GM12872 (cell line): Measurements from ENCODE around the gene ARHGEF38.

Experiments
- TF ChIP-seq, protein P1 (sequence below): IDR thresholded peaks from 3 replicates; pipeline ENCODE4 v1.5.1; 2011; ENCODE audit warnings: low read depth, mild to moderate bottlenecking, low read length, moderate library complexity; ENCODE audit not compliant: insufficient read depth

The ARHGEF38 gene

DNA sequence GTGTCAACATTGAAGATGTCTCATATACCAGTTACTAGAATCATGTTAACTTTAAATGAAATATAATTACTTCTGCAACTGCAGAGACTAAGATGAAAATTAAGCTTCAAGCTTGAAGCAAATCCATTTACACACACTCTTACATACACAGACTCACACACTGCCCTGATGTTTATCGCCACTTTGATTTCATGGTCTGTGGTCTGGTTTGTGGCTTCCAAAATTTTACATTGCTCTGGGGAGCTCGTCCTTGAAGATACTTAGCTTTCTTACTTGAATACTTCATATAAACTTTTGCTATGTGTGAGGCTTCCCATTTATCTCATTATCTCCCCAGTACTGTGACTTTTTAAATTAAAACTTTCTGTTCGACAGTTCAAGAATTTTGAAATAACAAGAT is 35.8 kb downstream of the ARHGEF38 start:
- TF ChIP-seq, protein P1, sequence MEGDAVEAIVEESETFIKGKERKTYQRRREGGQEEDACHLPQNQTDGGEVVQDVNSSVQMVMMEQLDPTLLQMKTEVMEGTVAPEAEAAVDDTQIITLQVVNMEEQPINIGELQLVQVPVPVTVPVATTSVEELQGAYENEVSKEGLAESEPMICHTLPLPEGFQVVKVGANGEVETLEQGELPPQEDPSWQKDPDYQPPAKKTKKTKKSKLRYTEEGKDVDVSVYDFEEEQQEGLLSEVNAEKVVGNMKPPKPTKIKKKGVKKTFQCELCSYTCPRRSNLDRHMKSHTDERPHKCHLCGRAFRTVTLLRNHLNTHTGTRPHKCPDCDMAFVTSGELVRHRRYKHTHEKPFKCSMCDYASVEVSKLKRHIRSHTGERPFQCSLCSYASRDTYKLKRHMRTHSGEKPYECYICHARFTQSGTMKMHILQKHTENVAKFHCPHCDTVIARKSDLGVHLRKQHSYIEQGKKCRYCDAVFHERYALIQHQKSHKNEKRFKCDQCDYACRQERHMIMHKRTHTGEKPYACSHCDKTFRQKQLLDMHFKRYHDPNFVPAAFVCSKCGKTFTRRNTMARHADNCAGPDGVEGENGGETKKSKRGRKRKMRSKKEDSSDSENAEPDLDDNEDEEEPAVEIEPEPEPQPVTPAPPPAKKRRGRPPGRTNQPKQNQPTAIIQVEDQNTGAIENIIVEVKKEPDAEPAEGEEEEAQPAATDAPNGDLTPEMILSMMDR, result no peak

DNA sequence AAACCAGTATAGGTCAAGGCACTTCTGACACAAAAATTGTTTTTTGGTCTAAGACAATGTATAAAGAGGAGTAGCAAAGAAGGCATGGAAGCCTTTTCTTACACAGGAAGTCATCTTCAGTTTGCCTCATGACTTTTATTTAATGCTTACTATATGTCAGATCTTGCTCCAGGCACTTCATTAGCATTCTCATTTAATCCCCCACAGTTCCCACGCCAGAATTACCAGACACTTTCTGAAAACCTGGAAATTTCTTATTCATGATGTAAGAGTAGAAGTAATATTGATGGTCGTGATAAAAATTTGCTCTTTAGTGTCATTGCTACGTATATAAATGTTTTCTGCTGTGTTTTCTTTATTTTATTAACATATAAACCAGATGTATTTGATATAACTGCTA is 39.2 kb downstream of the ARHGEF38 start:
- TF ChIP-seq, protein P1, result no peak

DNA sequence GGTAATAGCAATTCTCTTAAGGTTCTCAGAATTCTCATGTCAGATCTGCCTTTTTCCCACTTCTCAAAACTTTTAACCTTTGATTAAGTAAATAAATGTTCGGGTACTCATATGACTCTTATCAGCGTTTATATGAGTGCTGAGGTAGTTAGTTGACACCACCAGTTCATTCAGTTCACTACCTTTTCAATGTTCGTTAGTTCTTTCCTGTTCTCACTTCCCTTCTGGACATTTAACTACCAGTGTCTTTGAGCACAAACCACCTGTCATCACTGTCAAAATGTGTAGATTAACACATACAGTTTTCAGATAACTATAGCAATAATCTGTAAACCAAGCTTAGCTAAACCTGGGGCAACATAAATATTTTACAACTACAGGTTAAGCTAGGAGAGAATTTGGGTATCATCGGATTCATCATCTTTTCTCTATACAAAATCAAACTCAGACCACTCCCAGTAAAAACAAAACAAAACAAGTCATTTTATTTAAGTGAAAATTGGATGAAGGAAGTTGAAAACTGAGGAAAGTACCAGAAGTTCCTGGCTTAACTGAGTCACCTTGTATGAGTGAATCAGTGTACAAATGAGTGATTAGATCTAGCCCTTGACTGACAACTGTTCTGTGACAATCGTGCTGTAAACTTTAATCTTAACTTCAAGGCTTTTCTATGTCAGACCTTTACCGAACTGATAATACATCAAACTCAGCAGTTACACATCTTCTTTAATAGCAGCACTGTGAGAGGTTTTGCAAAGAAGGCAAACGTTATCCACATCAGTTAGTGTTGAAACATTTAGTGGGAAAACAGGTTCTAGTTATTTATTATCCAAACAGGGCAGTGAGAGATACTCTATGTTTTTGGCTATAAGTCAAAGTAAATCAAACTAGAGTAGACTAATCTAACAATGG is 41.9 kb downstream of the ARHGEF38 start:
- TF ChIP-seq, protein P1, result no peak

DNA sequence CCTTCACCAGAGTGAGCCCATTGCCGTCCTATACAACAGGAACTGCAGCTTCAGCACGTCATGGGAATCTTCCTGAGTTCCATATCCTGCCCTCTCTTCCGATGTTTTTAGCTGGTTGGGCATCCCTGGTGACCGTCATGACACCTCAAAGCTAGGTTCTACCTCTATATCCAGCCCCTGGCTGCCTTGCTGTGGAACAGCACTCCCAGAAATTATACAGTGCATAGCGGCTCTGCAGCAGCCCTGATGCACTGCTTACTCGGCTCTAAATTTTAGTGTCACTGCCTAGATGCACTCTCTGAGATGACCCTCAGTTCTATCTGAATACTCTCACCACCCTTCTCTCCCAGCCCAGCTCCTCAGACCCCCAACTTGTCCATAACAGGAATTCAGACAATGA is 44.3 kb downstream of the ARHGEF38 start:
- TF ChIP-seq, protein P1, result no peak

DNA sequence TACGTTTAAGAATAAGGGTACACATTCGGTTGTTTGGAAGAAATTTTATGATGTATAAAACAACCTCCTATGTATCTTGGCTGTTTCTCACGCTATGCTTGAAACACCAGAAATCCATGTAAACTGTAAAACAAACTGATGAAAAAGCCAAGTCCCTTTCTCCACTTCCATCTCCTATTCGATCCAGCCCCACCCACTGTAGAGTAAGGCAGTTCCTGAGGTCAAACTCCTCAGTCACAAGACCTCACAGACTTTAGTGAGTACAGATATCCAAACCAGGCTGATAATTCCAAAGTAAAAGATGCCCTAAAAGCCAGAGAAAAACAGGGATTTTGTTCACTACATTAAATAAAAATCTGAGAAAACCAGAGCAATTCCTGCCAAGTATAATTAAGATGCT is 45.6 kb downstream of the ARHGEF38 start:
- TF ChIP-seq, protein P1, result no peak

DNA sequence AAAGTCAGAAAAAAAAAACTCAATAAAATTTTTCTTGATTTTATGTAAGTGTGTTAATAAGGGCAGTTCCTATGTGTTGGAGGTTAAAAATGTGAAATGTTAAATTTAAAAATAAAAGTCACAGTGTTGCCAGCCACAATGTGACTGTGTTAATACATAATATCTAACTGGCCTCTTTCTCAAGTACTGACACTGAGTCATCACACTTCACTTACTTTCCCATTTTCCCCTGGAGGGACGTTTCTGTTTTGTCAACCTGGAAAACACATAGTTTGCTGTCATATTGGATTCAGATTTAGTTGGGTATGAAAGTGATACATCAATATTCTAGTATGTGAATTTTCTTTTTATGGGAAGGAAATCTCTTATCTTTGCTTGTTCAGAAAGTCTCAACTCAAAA is 46.4 kb downstream of the ARHGEF38 start:
- TF ChIP-seq, protein P1, result no peak

DNA sequence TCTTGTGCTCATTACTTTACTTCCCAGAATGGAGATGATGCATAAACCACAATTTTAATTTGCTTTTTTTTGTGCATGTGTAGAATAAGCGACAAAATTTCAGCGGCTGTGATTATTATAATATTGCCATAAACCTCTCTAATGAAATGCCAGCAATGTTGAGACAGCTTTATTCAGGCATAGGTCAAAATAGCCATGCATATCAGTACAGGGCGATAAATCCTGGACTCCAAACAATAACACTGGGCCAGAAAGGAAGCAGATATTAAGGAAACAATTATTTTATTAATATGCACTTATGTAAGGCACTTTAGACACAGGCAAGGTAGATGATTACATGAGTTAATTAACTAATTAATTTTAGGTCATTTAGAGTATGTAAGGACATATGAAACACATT is 47.1 kb downstream of the ARHGEF38 start:
- TF ChIP-seq, protein P1, result no peak
